Measurements from ENCODE around the gene PPP1R15A. TPM values are rescaled to one million over a fixed set of nuclear protein-coding genes. Genes with fewer than 3 reads are reported as not detected.

Gene PPP1R15A
- total RNA-seq, 1 donor from 2014 or later, result 57.5 TPM

- H3K27ac Mint-ChIP-seq, result no peak overlapping the region
- no peak for TF ChIP-seq CTCF (conservative IDR thresholded peaks at IDR 0.05)
- H3K4me1 Mint-ChIP-seq (ENCODE audit: unreplicated experiment), result no peaks in the 10 kb centered on the region
- H3K27me3 Mint-ChIP-seq, result no peaks in the 10 kb centered on the region
- no peak overlapping the region for H3K4me3 Mint-ChIP-seq
- H3K9me3 Mint-ChIP-seq, result no peaks in the 10 kb centered on the region
- DNase-seq (ENCODE audit: extremely low spot score, unreplicated experiment), result no peak
- H3K36me3 Mint-ChIP-seq, result peaks cover 24% of the 10 kb centered on the region
Observed at GRCh38 chr19:48910803-48911202, 38.6 kb downstream of the PPP1R15A start.

GRCh38 chr19:48913114-48913889 is 41.1 kb downstream of the PPP1R15A start:
- H3K27me3 Mint-ChIP-seq, result no peaks in the 10 kb centered on the region
- no peaks in the 10 kb centered on the region for H3K9me3 Mint-ChIP-seq
- H3K4me1 Mint-ChIP-seq (ENCODE audit: unreplicated experiment), result no peaks in the 10 kb centered on the region
- H3K27ac Mint-ChIP-seq, result no peak overlapping the region
- DNase-seq (ENCODE audit: extremely low spot score, unreplicated experiment), result no peak
- TF ChIP-seq CTCF (conservative IDR thresholded peaks at IDR 0.05), result no peak
- H3K4me3 Mint-ChIP-seq, result no peak overlapping the region
- peaks cover 20% of the 10 kb centered on the region for H3K36me3 Mint-ChIP-seq

- no peak overlapping the region for H3K27ac Mint-ChIP-seq
- TF ChIP-seq CTCF (conservative IDR thresholded peaks at IDR 0.05), result no peak
- no peak for DNase-seq (ENCODE audit: extremely low spot score, unreplicated experiment)
- no peak overlapping the region for H3K4me3 Mint-ChIP-seq
- no peaks in the 10 kb centered on the region for H3K4me1 Mint-ChIP-seq (ENCODE audit: unreplicated experiment)
- H3K9me3 Mint-ChIP-seq, result no peaks in the 10 kb centered on the region
- peaks cover 26% of the 10 kb centered on the region for H3K36me3 Mint-ChIP-seq
- H3K27me3 Mint-ChIP-seq, result no peaks in the 10 kb centered on the region
Observed at GRCh38 chr19:48914181-48914580, 42.0 kb downstream of the PPP1R15A start.

GRCh38 chr19:48915757-48916156 is 43.5 kb downstream of the PPP1R15A start:
- no peak for DNase-seq (ENCODE audit: extremely low spot score, unreplicated experiment)
- H3K27me3 Mint-ChIP-seq, result no peaks in the 10 kb centered on the region
- no peak for TF ChIP-seq CTCF (conservative IDR thresholded peaks at IDR 0.05)
- H3K9me3 Mint-ChIP-seq, result no peaks in the 10 kb centered on the region
- H3K4me1 Mint-ChIP-seq (ENCODE audit: unreplicated experiment), result no peaks in the 10 kb centered on the region
- H3K4me3 Mint-ChIP-seq, result no peak overlapping the region
- no peak overlapping the region for H3K27ac Mint-ChIP-seq
- H3K36me3 Mint-ChIP-seq, result peaks cover 24% of the 10 kb centered on the region

GRCh38 chr19:48918071-48918470 is 45.9 kb downstream of the PPP1R15A start:
- no peak for TF ChIP-seq CTCF (conservative IDR thresholded peaks at IDR 0.05)
- Mint-ChIP-seq H3K9me3 (no peaks in the 10 kb centered on the region), H3K27ac (no peak overlapping the region), H3K27me3 (no peaks in the 10 kb centered on the region), H3K4me3 (no peak overlapping the region), H3K36me3 (peaks cover 16% of the 10 kb centered on the region), H3K4me1 (ENCODE audit: unreplicated experiment) (no peaks in the 10 kb centered on the region)
- DNase-seq (ENCODE audit: extremely low spot score, unreplicated experiment), result no peak

Measured in type B pancreatic cell (in vitro differentiated cells).